ENCODE data around the gene LRRC71. TPM values are rescaled to one million over a fixed set of nuclear protein-coding genes. Genes with fewer than 3 reads are reported as not detected.

Gene LRRC71
- total RNA-seq, 2 donors from 2014 or later, result not detected

DNA sequence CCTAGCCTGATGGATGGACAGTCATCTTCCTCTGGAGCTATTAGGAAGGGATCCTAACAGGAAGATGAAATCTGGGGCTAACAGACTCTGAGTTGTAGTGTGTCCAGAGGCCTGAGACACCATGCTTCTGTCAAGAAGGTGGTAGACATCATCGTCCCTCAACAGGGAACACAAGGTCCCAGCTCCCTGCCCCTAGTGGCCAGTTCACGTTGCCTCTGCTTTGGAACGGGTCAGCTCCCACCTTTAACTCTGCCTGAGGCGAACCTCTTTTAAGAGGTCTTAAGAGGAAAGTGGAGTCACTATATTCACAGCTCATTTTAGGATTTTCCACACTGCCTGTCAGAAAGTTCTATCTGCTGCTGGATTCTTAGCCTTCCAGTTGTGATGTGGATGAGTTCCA is 28.3 kb downstream of the LRRC71 start:
- no peak for DNase-seq
- peaks cover 0 to 55% of the 10 kb centered on the region in 2 donors for H3K36me3 ChIP-seq (replicated peaks in 1 of 2; ENCODE audit: insufficient read depth in 1 of 2, low read depth in 2 of 2)
- H3K4me3 ChIP-seq, result no peak overlapping the region
- intact Hi-C loops (cut with DNase I), result no loop called here
- 72 to 82% methylated on average over 4 of the region's 4 CpGs for WGBS, 2 donors
- no peak for ATAC-seq
- no peaks in the 10 kb centered on the region for H3K27me3 ChIP-seq
- H3K9me3 ChIP-seq, result no peaks in the 10 kb centered on the region
- TF ChIP-seq, protein P1, sequence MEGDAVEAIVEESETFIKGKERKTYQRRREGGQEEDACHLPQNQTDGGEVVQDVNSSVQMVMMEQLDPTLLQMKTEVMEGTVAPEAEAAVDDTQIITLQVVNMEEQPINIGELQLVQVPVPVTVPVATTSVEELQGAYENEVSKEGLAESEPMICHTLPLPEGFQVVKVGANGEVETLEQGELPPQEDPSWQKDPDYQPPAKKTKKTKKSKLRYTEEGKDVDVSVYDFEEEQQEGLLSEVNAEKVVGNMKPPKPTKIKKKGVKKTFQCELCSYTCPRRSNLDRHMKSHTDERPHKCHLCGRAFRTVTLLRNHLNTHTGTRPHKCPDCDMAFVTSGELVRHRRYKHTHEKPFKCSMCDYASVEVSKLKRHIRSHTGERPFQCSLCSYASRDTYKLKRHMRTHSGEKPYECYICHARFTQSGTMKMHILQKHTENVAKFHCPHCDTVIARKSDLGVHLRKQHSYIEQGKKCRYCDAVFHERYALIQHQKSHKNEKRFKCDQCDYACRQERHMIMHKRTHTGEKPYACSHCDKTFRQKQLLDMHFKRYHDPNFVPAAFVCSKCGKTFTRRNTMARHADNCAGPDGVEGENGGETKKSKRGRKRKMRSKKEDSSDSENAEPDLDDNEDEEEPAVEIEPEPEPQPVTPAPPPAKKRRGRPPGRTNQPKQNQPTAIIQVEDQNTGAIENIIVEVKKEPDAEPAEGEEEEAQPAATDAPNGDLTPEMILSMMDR (IDR thresholded peaks at IDR 0.05), result no peak
- no peak for TF ChIP-seq POLR2A (IDR thresholded peaks at IDR 0.05)
- H3K27ac ChIP-seq, result no peak overlapping the region
- H3K4me1 ChIP-seq, result no peaks in the 10 kb centered on the region

DNA sequence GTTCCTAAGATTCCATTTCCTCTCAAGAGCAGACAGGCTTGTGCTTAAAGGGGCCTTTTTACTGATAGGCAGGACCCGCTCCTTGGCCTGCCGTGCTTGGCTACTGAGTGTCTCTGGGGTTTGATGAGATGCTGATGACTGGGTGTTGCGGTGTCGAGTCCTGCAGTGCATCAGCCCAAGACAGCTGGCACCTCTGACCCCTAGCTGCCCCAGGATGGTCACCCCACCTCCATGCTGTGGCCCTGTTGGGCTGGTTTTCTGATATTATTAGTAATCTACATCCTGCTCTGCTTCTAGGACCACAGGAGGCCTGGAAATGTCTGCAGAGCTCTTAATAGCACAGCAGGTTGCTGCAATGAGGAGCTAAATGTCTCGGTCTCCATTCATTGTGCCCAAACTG is 28.7 kb downstream of the LRRC71 start:
- 90 to 92% methylated on average over 5 of the region's 5 CpGs for WGBS, 2 donors
- H3K4me3 ChIP-seq, result no peak overlapping the region
- H3K4me1 ChIP-seq, result no peaks in the 10 kb centered on the region
- intact Hi-C loops (cut with DNase I), result no loop called here
- no peaks in the 10 kb centered on the region for H3K27me3 ChIP-seq
- DNase-seq (no peak), ATAC-seq (no peak)
- no peaks in the 10 kb centered on the region for H3K9me3 ChIP-seq
- H3K27ac ChIP-seq, result no peak overlapping the region
- TF ChIP-seq, protein P1 (IDR thresholded peaks at IDR 0.05), result no peak
- no peak for TF ChIP-seq POLR2A (IDR thresholded peaks at IDR 0.05)
- peaks cover 0 to 51% of the 10 kb centered on the region in 2 donors for H3K36me3 ChIP-seq (replicated peaks in 1 of 2; ENCODE audit: insufficient read depth in 1 of 2, low read depth in 2 of 2)

DNA sequence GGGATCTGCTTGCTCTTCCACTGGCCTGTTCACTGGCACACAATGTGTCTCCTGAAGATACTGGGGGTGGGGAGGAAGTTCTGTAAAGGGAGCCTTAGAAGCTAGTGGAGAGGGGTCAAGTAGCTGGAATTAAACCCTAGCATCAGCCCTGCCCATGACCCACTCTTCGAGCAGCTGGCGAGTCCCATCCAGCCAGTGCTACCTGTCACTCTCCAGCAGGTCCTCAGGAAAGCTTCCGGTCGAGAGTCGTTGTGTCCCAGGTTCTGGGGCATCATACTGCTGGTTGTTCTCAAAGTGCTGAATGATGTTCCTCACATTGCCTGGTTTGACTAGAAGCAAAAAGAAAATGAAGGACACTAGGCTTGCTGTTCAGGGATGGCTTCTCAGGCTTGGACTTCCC is 30.9 kb downstream of the LRRC71 start:
- no peak for DNase-seq
- no peak for ATAC-seq
- no peak overlapping the region for H3K27ac ChIP-seq
- 95% methylated on average over 3 to 5 of the region's 5 CpGs for WGBS, 2 donors
- no peaks in the 10 kb centered on the region for H3K4me1 ChIP-seq
- peaks cover 0 to 43% of the 10 kb centered on the region in 2 donors for H3K36me3 ChIP-seq (replicated peaks in 1 of 2; ENCODE audit: insufficient read depth in 1 of 2, low read depth in 2 of 2)
- no peaks in the 10 kb centered on the region for H3K27me3 ChIP-seq
- TF ChIP-seq POLR2A (IDR thresholded peaks at IDR 0.05), result no peak
- TF ChIP-seq, protein P1 (IDR thresholded peaks at IDR 0.05), result no peak
- H3K9me3 ChIP-seq, result no peaks in the 10 kb centered on the region
- intact Hi-C loops (cut with DNase I), result no loop called here
- H3K4me3 ChIP-seq, result no peak overlapping the region

DNA sequence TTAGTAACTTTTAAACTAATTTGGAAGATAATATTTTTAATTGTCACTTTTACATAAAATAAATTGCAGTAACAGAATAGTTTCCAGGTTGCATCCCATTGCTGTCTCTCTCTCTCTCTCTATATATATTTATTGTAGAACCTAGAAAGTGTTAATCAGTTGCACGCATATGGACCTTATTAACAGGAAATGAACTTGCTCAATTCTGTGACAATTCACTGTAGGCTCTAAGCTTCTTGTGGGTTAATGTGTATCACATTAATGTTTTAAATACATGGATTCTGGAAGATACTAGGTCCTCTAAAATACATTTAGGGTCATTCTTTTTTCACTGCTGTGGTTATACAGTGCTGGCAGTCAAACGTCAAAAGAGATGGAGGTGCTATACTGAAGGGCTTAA is 33.1 kb downstream of the LRRC71 start:
- TF ChIP-seq, protein P1 (IDR thresholded peaks at IDR 0.05), result no peak
- H3K4me3 ChIP-seq, result no peak overlapping the region
- peaks cover 0 to 30% of the 10 kb centered on the region in 2 donors for H3K36me3 ChIP-seq (replicated peaks in 1 of 2; ENCODE audit: insufficient read depth in 1 of 2, low read depth in 2 of 2)
- H3K27me3 ChIP-seq, result no peaks in the 10 kb centered on the region
- H3K9me3 ChIP-seq, result no peaks in the 10 kb centered on the region
- intact Hi-C loops (cut with DNase I), result no loop called here
- WGBS, 2 donors, result 73 to 80% methylated on average over 2 of the region's 2 CpGs
- no peaks in the 10 kb centered on the region for H3K4me1 ChIP-seq
- DNase-seq (no peak), ATAC-seq (no peak)
- no peak overlapping the region for H3K27ac ChIP-seq

DNA sequence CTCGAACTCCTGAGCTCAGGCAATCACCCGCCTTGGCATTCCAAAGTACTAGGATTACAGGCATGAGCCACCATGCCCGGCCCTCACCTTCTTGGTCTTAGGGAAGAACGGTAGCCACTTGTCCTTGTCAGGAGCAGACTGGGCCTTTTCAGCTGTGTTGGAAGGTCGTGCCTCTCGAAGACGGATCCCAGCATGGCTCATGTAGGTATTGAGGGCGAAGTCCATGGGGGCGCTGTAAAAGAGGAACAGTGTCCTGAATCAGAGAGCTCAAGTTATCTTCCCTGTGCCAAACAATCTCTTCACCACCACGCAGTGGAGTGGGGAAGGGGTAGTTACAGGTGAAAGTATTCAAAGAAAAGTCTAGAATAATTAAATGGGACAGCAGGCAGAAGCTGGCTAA is 35.9 kb downstream of the LRRC71 start:
- Histone ChIP-seq H3K36me3 (replicated peaks in 1 of 2; ENCODE audit: insufficient read depth in 1 of 2, low read depth in 2 of 2) (peaks cover 0 to 24% of the 10 kb centered on the region in 2 donors), H3K4me1 (no peaks in the 10 kb centered on the region), H3K4me3 (no peak overlapping the region), H3K27ac (no peak overlapping the region), H3K27me3 (no peaks in the 10 kb centered on the region), H3K9me3 (no peaks in the 10 kb centered on the region)
- 90 to 93% methylated on average over 10 of the region's 10 CpGs for WGBS, 2 donors
- TF ChIP-seq, protein P1 (IDR thresholded peaks at IDR 0.05), result no peak
- no peak for TF ChIP-seq POLR2A (IDR thresholded peaks at IDR 0.05)
- intact Hi-C loops (cut with DNase I), result no loop called here
- no peak for DNase-seq
- ATAC-seq, result no peak

Measured in body of pancreas (tissue), 4 donors.